GM18502 (cell line): ENCODE results near the gene MINDY1.

Experiments used
- ATAC-seq: cut with Tn5 transposase; IDR thresholded peaks from one replicate; pipeline ENCODE4 v1.9.1; 2021; ENCODE audit warnings: mild to moderate bottlenecking; ENCODE audit not compliant: unreplicated experiment, poor library complexity

MINDY1 gene

GRCh38 chr1:150994248-150994647, 12.5 kb downstream of the MINDY1 start:
- ATAC-seq, result no peak

GRCh38 chr1:150992626-150993025, 14.1 kb downstream of the MINDY1 start:
- no peak for ATAC-seq

- ATAC-seq, result no peak
Measured at GRCh38 chr1:150987924-150988323, 18.8 kb downstream of the MINDY1 start.

DNA sequence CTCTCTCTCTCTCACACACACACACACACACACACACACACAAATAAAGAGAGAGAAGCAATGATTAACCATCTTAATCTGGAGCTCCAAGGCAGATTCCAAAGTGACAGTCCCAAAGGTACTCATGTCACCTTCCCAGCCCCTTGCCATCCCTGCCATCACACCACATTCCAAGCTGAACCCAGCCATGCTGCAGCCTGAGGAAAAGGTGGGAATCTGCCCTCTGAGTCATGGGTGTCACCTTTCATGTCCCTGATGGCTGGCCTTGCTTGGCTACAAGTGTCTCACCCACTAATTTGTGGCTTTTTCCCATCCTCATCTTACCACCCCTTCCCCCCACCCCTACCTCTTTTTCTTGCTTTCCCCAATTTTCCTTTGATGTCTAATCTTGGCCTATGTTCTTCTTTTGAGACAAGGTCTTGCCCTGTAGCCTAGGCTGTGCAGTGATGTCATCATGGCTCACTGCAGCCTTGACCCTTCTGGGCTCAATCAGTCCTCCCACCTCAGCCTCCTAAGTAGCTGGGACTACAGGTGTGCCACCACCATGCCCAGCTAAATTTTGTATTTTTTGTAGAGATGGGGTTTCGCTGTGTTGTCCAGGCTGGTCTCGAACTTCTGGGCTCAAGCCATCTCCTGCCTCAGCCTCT, 21.4 kb downstream of the MINDY1 start:
- no peak for ATAC-seq

DNA sequence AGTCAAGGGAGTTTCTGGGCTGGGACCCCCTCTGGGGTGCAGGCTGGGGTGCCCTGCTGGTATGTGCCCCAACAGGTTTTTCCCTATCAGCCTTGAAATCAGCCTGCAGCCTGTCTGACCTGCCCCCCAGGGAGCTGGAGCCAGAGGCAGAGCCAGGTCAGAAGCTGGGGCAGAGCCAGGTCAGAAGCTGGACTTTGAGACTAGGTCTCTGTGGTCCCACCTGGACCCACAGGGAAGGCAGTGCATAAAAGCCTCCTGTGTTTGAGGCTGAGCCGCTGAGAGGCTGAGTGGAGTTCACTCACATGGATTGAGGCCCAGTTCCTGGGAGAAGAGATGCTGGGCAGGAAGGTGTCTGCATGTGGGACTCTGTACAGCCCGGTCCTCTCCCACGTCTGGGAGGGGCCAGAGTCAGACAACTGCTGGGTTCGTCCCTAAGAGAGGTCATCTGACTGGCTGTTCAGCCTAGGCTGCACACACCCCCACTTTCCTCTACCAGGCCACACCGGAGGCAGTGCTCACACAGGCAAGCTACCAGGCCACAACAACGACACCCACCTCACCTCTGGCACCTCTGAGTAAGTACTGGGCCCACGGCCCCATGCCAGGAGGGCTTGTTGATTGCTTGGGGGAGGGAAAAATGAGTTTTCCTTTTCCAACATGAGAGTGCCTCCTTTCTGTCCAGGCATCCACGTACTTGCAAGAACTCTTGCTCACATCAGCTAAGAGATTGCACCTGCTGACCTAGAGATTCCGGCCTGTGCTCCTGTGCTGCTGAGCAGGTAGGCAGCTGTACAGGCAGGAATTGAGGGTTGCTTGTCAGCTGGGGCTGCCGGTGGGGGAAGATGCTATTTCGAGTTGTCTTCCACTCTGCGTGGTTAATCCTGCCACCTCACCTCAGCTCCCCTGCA, 24.6 kb downstream of the MINDY1 start, which contains the start of gene ANXA9:
TSS of gene ANXA9 (plus strand) at position 488 of the 908 bp plus-strand sequence. CDS start 814 bp downstream, outside the sequence.
- ATAC-seq, result no peak

- ATAC-seq, result no peak
Measured at GRCh38 chr1:150981177-150981804, 25.4 kb downstream of the MINDY1 start.

DNA sequence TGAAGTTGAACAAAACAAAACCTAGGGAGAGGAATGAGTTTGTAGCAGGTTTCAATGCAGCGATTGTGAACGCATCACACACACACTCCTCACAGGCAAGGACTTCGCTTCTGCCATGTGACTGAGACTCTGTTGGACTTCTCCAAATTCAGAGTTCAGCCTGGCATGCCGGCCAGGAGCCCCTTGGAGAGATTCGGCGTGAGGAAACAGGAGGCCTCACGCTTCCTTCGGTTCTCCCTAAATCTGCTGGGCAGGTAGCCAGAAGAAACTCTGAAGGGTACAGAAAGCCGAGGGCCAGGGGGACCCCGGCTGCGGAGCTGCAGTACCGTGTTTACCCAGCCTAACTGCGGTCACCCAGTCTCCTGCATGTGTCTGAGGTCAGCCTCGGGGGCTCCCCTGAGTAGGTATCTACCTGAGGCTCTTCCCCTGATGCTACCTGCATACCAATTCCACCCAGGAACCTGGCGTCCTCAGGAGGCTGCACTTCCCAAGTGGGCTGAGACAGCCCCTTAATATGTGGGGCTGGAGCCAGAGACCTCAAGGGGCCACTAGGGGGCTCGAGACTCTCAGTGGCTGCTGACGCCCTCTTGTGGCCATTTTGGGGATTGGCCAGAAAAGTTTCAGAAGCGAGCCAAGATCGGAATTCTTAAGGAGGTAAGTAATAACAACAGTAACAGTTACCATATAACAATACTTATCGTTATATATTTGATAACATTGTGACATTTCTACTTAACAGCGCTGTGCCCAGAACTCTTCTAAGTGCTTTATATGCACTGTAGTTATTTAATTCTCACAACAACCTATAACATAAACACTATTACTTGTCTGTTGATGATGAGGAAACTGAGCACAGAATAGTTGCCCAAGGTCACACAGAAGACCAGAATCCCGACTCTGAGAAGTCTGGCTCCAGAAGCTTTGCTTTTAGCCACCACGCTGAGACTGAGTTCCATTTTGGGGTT, 27.3 kb downstream of the MINDY1 start:
- ATAC-seq, result no peak

- ATAC-seq, result no peak
Measured at GRCh38 chr1:150976879-150977694, 29.6 kb downstream of the MINDY1 start.

- no peak for ATAC-seq
Measured at GRCh38 chr1:150976401-150976821, 30.3 kb downstream of the MINDY1 start.

- ATAC-seq, result peak; percentile 51
Measured at GRCh38 chr1:150974580-150975478, 31.9 kb downstream of the MINDY1 start, which contains the start of gene CERS2. CERS2 (minus strand) TSS chr1:150974835; CDS start chr1:150969090, 5,745 bp downstream.

GRCh38 chr1:150973836-150974579, 32.7 kb downstream of the MINDY1 start:
- ATAC-seq, result peak; percentile 37

- peak; percentile 9 for ATAC-seq
Measured at GRCh38 chr1:150973258-150973835, 33.4 kb downstream of the MINDY1 start.

- ATAC-seq, result no peak
Measured at GRCh38 chr1:150972417-150972940, 34.2 kb downstream of the MINDY1 start.

GRCh38 chr1:150971583-150972416, 34.9 kb downstream of the MINDY1 start:
- no peak for ATAC-seq

DNA sequence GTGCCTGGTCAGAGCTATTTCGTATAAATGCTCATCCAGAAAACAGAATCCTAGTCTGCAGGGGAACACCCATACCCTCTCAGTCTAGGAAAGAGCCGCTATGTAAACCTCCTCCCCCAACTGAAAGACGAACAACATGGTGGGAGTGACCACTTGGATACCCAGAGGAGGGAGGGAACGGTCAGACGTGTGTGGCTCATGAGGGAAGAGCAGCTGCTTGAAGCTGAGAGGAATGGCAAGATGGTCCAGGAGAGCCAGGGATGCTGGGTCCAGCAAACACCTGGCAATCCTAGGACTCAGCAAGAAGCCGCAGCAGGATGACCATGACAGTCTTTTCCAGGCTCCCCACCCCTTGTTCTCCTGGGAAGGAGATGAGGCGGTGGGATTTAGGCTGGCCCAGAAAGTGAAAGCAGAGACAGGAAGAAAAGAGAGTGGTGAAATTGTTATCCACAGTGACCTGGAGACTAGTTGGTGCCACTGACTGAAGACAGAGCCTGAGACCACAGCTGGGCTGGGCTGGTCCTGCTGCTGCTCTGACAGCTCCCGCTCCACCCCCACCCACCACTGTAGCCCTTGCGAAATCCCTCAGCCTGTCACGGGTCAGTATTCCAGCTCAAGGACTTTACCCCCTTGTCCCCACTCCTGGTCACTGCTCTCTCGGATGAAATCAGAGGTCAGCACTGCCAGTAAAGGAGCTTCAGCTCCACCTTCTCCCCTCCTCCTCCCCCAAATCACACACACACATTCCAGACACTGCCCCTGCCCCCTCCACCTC, 35.7 kb downstream of the MINDY1 start:
- no peak for ATAC-seq
